HCT116 (cell line): ENCODE measurements around the gene CDC42BPB. TPM values are rescaled to one million over a fixed set of nuclear protein-coding genes. Genes with fewer than 3 reads are reported as not detected.
"Not testable (repeated sequence)": the region's sequence is repeated elsewhere in the genome, so short reads cannot be mapped to it uniquely, and the experiment has no call there.

ENCODE experiments used
- ATAC-seq: fragments of 200-7000 bp; cut with Tn5 transposase; 2 replicates; pipeline ENCODE4 v1.9.1; 2020; ENCODE audit warnings: mild to moderate bottlenecking, moderate library complexity
- BruUV-seq: library from RNA; stranded (reverse); fragments of 400-500 nt; replicated peaks from 2 replicates; lab custom pipeline; 2021; lab: Mats Ljungman, UMichigan
- CTCF ChIA-PET: fragments of 300-600 bp; sonication (Branson Sonifier 250); formaldehyde crosslinking; loops from one replicate; lab custom pipeline; 2021; ENCODE audit warnings: antibody characterized with exemption; lab: Charles Lee
- POLR2A ChIA-PET: fragments of 300-600, 350-600 bp; sonication (Branson Sonifier 250); formaldehyde crosslinking; loops from one replicate; lab custom pipeline; 2021; ENCODE audit warnings: antibody characterized with exemption; lab: Charles Lee
- RAD21 ChIA-PET, 2 experiments: fragments of 300-600 bp; sonication (Branson Sonifier 250); formaldehyde crosslinking; loops; one replicate each; lab custom pipeline; 2023; ENCODE audit warnings: low total read pairs in 2 of 2; ENCODE audit not compliant: uncharacterized antibody in 2 of 2, unreplicated experiment in 2 of 2, low non-redundant PET in 1 of 2; lab: Charles Lee
- DNase-seq: peaks from one replicate; pipeline ENCODE4 v3.0.0-alpha.2; 2010; ENCODE audit warnings: low read depth, low spot score
- H2AFZ ChIP-seq: fragments of 200-600 bp; shearing (Covaris generic), sonication (generic); 2 replicates; pipeline ENCODE4 v1.6.1; 2017; ENCODE audit warnings: low read depth, mixed run types, mixed read lengths, antibody characterized with exemption, low read length; ENCODE audit not compliant: poor library complexity, severe bottlenecking
- H3K27ac ChIP-seq: 2 replicates; pipeline ENCODE4 v1.5.1; 2012; ENCODE audit warnings: low read depth, low read length
- H3K27me3 ChIP-seq: fragments of 200-600 bp; sonication (generic); 2 replicates; pipeline ENCODE4 v1.6.1; 2016; ENCODE audit warnings: mixed run types, low read length, mixed read lengths; ENCODE audit not compliant: insufficient read depth
- H3K36me3 ChIP-seq, 2 experiments: fragments of 200-500 bp in 1 of 2; fragments of 200-600 bp in 1 of 2; sonication (Bioruptor generic) in 1 of 2; sonication (generic) in 1 of 2; 2 replicates each; pipeline versions ENCODE4 v1.5.1 to v1.6.1; 2014 to 2016; ENCODE audit warnings: low read length in 2 of 2, inconsistent platforms in 1 of 2, mixed read lengths in 1 of 2, mixed run types in 1 of 2; ENCODE audit not compliant: insufficient read depth in 2 of 2, control insufficient read depth in 1 of 2
- H3K4me1 ChIP-seq, 2 experiments: fragments of 200-600 bp in 1 of 2; sonication (generic) in 1 of 2; 2 replicates each; pipeline versions ENCODE4 v1.5.1 to v1.6.1; 2012 to 2017; ENCODE audit warnings: low read length in 2 of 2, inconsistent platforms in 1 of 2, mild to moderate bottlenecking in 1 of 2, mixed read lengths in 1 of 2, mixed run types in 1 of 2, moderate library complexity in 1 of 2; ENCODE audit not compliant: insufficient read depth in 2 of 2, control insufficient read depth in 1 of 2
- H3K4me2 ChIP-seq: fragments of 200-600 bp; sonication (generic); 2 replicates; pipeline ENCODE4 v1.6.1; 2017; ENCODE audit warnings: mixed run types, low read length, mixed read lengths
- H3K4me3 ChIP-seq, 2 experiments: fragments of 200-600 bp in 1 of 2; sonication (generic) in 1 of 2; replicated peaks in 1 of 2; 2 replicates each; pipeline ENCODE4 v1.5.1; 2011 to 2016; ENCODE audit warnings: low read length in 2 of 2, control low read depth in 1 of 2, low read depth in 1 of 2, mild to moderate bottlenecking in 1 of 2, mixed read lengths in 1 of 2, mixed run types in 1 of 2
- H3K79me2 ChIP-seq: fragments of 200-600 bp; sonication (generic); 2 replicates; pipeline ENCODE4 v1.6.1; 2017; ENCODE audit warnings: mild to moderate bottlenecking, mixed run types, low read length, moderate library complexity, mixed read lengths; ENCODE audit not compliant: insufficient read depth
- H3K9ac ChIP-seq: fragments of 200-600 bp; sonication (generic); 2 replicates; pipeline ENCODE4 v1.6.1; 2016; ENCODE audit warnings: low read length, mixed read lengths
- H3K9me2 ChIP-seq: fragments of 200-600 bp; sonication (generic), shearing (Covaris generic); 2 replicates; pipeline ENCODE4 v1.6.1; 2017; ENCODE audit warnings: mixed run types, mild to moderate bottlenecking, moderate library complexity; ENCODE audit not compliant: insufficient read depth
- H3K9me3 ChIP-seq, 2 experiments: fragments of 200-500 bp in 1 of 2; fragments of 200-600 bp in 1 of 2; sonication (Bioruptor generic) in 1 of 2; sonication (generic) in 1 of 2; 2 replicates each; pipeline ENCODE4 v1.6.1; 2014 to 2017; ENCODE audit warnings: low read length in 2 of 2, mixed read lengths in 2 of 2, inconsistent platforms in 1 of 2, low read depth in 1 of 2, mild to moderate bottlenecking in 1 of 2, mixed run types in 1 of 2, moderate library complexity in 1 of 2; ENCODE audit not compliant: control insufficient read depth in 1 of 2, insufficient read depth in 1 of 2
- H4K20me1 ChIP-seq: fragments of 200-600 bp; sonication (generic), shearing (Covaris generic); 2 replicates; pipeline ENCODE4 v1.6.1; 2017; ENCODE audit warnings: mixed run types, mild to moderate bottlenecking, moderate library complexity; ENCODE audit not compliant: insufficient read depth
- CBX3 ChIP-seq: IDR thresholded peaks from 2 replicates; pipeline ENCODE4 v1.6.1; 2012; ENCODE audit warnings: low read depth
- CEBPB ChIP-seq: IDR thresholded peaks from 2 replicates; pipeline ENCODE4 v1.6.1; 2012; ENCODE audit warnings: low read depth
- EGR1 ChIP-seq: IDR thresholded peaks from 2 replicates; pipeline ENCODE4 v1.6.1; 2012; ENCODE audit warnings: low read depth
- ELF1 ChIP-seq: IDR thresholded peaks from 2 replicates; pipeline ENCODE4 v1.6.1; 2012; ENCODE audit warnings: low read depth, borderline replicate concordance
- JUND ChIP-seq: IDR thresholded peaks from 2 replicates; pipeline ENCODE4 v1.6.1; 2012
- MAX ChIP-seq: IDR thresholded peaks from 2 replicates; pipeline ENCODE4 v1.6.1; 2012
- REST ChIP-seq: IDR thresholded peaks from 2 replicates; pipeline ENCODE4 v1.6.1; 2012; ENCODE audit warnings: low read depth
- SRF ChIP-seq: IDR thresholded peaks from 2 replicates; pipeline ENCODE4 v1.6.1; 2012; ENCODE audit warnings: low read depth
- ZFX ChIP-seq: fragments of 450-650 bp; IDR thresholded peaks from 2 replicates; pipeline ENCODE4 v1.6.1; 2017
- ZNF274 ChIP-seq: fragments of 200-500 bp; sonication (Bioruptor generic); IDR thresholded peaks from 2 replicates; pipeline ENCODE4 v1.6.1; 2014; ENCODE audit warnings: mild to moderate bottlenecking, low read depth, low read length, inconsistent platforms
- intact Hi-C: fragments of 100-400 bp; cut with micrococcal nuclease; formaldehyde crosslinking; loops from 2 replicates; pipeline ENCODE4 v1.10.0; 2022
- total RNA-seq: library from RNA; stranded (reverse); gene quantifications from one replicate; pipeline ENCODE4 v1.2.1, GENCODE V29; 2021; ENCODE audit not compliant: unreplicated experiment

The CDC42BPB gene
- total RNA-seq, 1 experiment from 2014 or later: 85.6 TPM

GRCh38 chr14:103026196-103026595 is 31.2 kb downstream of the CDC42BPB start:
- H4K20me1 ChIP-seq, POLR2A ChIA-PET, H3K36me3 ChIP-seq, H3K27me3 ChIP-seq, H3K9me3 ChIP-seq, BruUV-seq, H3K4me1 ChIP-seq, DNase-seq, H3K9me2 ChIP-seq, H3K4me3 ChIP-seq, RAD21 ChIA-PET, H3K4me2 ChIP-seq, H3K9ac ChIP-seq, H3K27ac ChIP-seq, H2AFZ ChIP-seq, ATAC-seq, intact Hi-C loops: not testable (repeated sequence)
- CTCF ChIA-PET: interaction anchor here (0.8 kb wide), 1 partner anchor 24 kb away, joined by 3 read pairs; no protein-coding TSS in a partner anchor
- H3K79me2 ChIP-seq: peaks cover 88% of the 10 kb centered on the region

GRCh38 chr14:103023881-103024473 is 33.4 kb downstream of the CDC42BPB start:
- H3K27ac ChIP-seq: no peak overlapping the region
- no peak overlapping the region for H3K4me3 ChIP-seq
- CTCF ChIA-PET: no interaction called here
- no peak for ATAC-seq
- TF ChIP-seq EGR1 (no peak), JUND (no peak), ELF1 (no peak), SRF (no peak), CEBPB (no peak), CBX3 (no peak), MAX (no peak), ZFX (no peak), REST (no peak), ZNF274 (no peak)
- RAD21 ChIA-PET: no interaction called here
- POLR2A ChIA-PET: no interaction called here
- H3K36me3 ChIP-seq: no peaks in the 10 kb centered on the region
- H3K79me2 ChIP-seq: peaks cover 91% of the 10 kb centered on the region
- no peaks in the 10 kb centered on the region for H3K9me2 ChIP-seq
- BruUV-seq: no TSS peak
- no peaks in the 10 kb centered on the region for H3K27me3 ChIP-seq
- 0 out of 2 replicates have a peak, but pooled peaks cover 7% of the 10 kb centered on the region for H4K20me1 ChIP-seq
- H2AFZ ChIP-seq: no peak overlapping the region
- peaks cover 0 to 3% of the 10 kb centered on the region in 2 experiments; a peak in 2 of 4 replicates for H3K4me1 ChIP-seq
- no peak overlapping the region for H3K4me2 ChIP-seq
- H3K9ac ChIP-seq: no peak overlapping the region
- DNase-seq: no peak
- intact Hi-C loops: no loop called here
- no peaks in the 10 kb centered on the region for H3K9me3 ChIP-seq
